Measurements from ENCODE around the gene MAN1C1.

DNA sequence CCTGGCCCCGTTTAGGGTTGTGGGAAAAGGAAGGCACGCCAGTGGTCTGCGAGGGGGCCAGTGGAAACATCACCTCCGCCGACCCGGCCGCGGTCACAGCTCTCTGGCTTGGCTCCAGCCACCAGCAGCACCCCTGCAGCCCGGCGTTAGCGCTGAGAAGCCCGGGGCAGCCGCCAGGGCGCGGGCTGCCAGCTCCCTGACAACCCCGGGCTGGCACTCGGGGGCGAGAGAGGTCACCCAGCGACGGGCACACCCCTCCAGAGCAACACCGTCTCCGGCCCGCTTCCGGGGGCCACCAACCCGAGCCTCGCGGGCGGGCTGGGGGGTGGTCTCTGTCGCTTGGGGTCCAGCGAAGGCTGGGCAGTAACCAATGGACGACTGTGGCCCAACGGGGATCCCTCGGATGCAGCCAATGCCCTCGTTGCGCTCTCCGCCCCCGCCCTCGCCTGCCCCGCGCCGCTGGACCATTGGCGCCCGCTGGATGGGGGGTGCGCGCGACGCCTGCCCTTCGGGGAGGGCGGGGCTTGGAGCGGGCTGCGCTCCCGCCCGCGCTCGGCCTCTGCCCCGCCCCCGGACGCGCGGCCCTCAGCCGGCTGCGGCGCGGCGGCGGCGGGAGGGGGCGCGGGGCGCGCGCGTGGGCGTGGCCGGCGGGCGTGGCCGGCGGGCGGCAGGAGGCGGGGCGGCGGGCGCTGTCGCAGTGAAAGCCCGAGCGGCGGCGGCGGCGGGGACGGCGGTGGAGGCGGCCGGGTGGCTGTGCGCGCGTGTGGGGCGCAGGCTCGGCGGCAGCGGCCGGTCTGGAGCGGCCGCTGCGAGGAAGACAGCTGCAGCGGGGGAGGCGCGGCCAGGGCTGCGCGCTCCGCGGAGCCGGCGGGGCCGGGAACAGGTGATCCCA, at the start of gene MAN1C1:
- TF ChIP-seq CTCF (IDR thresholded peaks at IDR 0.05; ENCODE audit: extremely low read depth in 1 of 2, insufficient read depth in 1 of 2, low read depth in 1 of 2, low read length in 2 of 2) (peak; percentile 26 to 65), POLR2AphosphoS5 (IDR thresholded peaks at IDR 0.05; ENCODE audit: insufficient read depth, low read depth, low read length) (no peak)

All from endothelial cell of umbilical vein (primary cell).